Cardiac muscle cell (in vitro differentiated cells and primary cell): ENCODE data around the gene MAST4. TPM values are rescaled to one million over a fixed set of nuclear protein-coding genes. Genes with fewer than 3 reads are reported as not detected.

ENCODE experiments used
- DNase-seq, 2 donors: peaks; one replicate each; pipeline versions ENCODE4 v3.0.0 to v3.0.0-alpha.2; 2010 to 2017; ENCODE audit warnings: low read depth in 1 of 2, low spot score in 1 of 2
- H3K27ac ChIP-seq: fragments of 200-600 bp; sonication (generic); 2 replicates; pipeline ENCODE4 v1.5.1; 2016
- H3K27me3 ChIP-seq: fragments of 200-600 bp; sonication (generic); 2 replicates; pipeline ENCODE4 v1.6.0; 2016; ENCODE audit warnings: control low read depth
- H3K36me3 ChIP-seq: fragments of 200-600 bp; sonication (generic); 2 replicates; pipeline ENCODE4 v1.5.1; 2016; ENCODE audit warnings: control low read depth
- H3K4me1 ChIP-seq: fragments of 200-600 bp; sonication (generic); 2 replicates; pipeline ENCODE4 v1.8.1; 2017; ENCODE audit warnings: low read depth, mild to moderate bottlenecking, mixed run types
- H3K4me3 ChIP-seq: fragments of 200-600 bp; sonication (generic); 2 replicates; pipeline ENCODE4 v1.5.1; 2016; ENCODE audit warnings: mild to moderate bottlenecking
- H3K9me3 ChIP-seq: fragments of 200-600 bp; sonication (generic); 2 replicates; pipeline ENCODE4 v1.5.1; 2017; ENCODE audit warnings: low read depth, mild to moderate bottlenecking, control low read depth
- CTCF ChIP-seq: IDR thresholded peaks from 2 replicates; pipeline ENCODE4 v1.5.1; 2012; ENCODE audit warnings: low read depth, mild to moderate bottlenecking, low read length
- polyA plus RNA-seq: library from polyadenylated mRNA; unstranded; fragments of >200 nt; fragmentation: Nextera tagmentation; extraction: Ambion mirVana; gene quantifications from 2 replicates; pipeline ENCODE4 v1.2.1, GENCODE V29; 2016
- total RNA-seq: library from RNA; depleted of rRNA; stranded (reverse); fragments of >200 nt; gene quantifications from 2 replicates; pipeline ENCODE4 v1.2.3, GENCODE V29; 2016

Gene MAST4
- total and polyA plus RNA-seq, 2 experiments from 2014 or later, result 33.1 to 58.0 TPM

GRCh38 chr5:66826263-66826662 is 230.1 kb downstream of the MAST4 start:
- Histone ChIP-seq H3K27ac (peak overlapping the region; percentile 90), H3K9me3 (no peaks in the 10 kb centered on the region), H3K4me1 (peaks cover 43% of the 10 kb centered on the region), H3K4me3 (peak overlapping the region; percentile 9), H3K36me3 (no peaks in the 10 kb centered on the region), H3K27me3 (no peaks in the 10 kb centered on the region)
- DNase-seq, result peak in 1 of 2 donors; percentile 68
- TF ChIP-seq CTCF, result no peak

- no peak for TF ChIP-seq CTCF
- DNase-seq, result peak in 1 of 2 donors; percentile 71
- Histone ChIP-seq H3K27me3 (no peaks in the 10 kb centered on the region), H3K4me1 (peaks cover 47% of the 10 kb centered on the region), H3K27ac (peak overlapping the region; percentile 90), H3K9me3 (no peaks in the 10 kb centered on the region), H3K36me3 (no peaks in the 10 kb centered on the region), H3K4me3 (peak overlapping the region; percentile 9)
Measured at GRCh38 chr5:66826696-66827095, 230.5 kb downstream of the MAST4 start.

GRCh38 chr5:66828046-66828547 is 231.9 kb downstream of the MAST4 start:
- Histone ChIP-seq H3K4me1 (peaks cover 55% of the 10 kb centered on the region), H3K36me3 (no peaks in the 10 kb centered on the region), H3K27me3 (no peaks in the 10 kb centered on the region), H3K27ac (peak overlapping the region; percentile 90), H3K9me3 (no peaks in the 10 kb centered on the region), H3K4me3 (peak overlapping the region; percentile 48)
- no peak for TF ChIP-seq CTCF
- no peak for DNase-seq

GRCh38 chr5:66828548-66829357 is 232.6 kb downstream of the MAST4 start:
- TF ChIP-seq CTCF, result no peak
- Histone ChIP-seq H3K9me3 (no peaks in the 10 kb centered on the region), H3K36me3 (no peaks in the 10 kb centered on the region), H3K27me3 (no peaks in the 10 kb centered on the region), H3K27ac (peak overlapping the region; percentile 90), H3K4me3 (peak overlapping the region; percentile 48), H3K4me1 (peaks cover 55% of the 10 kb centered on the region)
- DNase-seq, result peak; percentile 82 to 93

DNA sequence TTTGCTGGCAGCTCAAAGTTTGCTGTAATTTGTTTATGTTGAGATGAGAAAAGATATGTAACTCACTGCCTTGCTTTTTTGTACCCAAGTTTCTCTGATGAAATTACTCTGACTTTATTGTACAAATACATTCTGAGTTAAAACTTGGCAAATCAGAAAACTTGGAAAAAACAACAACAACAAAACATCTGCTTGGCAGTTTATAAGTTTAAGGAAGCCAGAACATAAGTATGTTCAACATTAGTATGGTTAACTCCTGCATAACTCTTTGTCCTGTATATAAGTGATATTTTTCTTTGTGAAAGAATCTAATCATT is 233.1 kb downstream of the MAST4 start:
- DNase-seq, result no peak
- H3K27ac ChIP-seq, result peak overlapping the region; percentile 90
- H3K4me1 ChIP-seq, result peaks cover 57% of the 10 kb centered on the region
- H3K9me3 ChIP-seq, result no peaks in the 10 kb centered on the region
- no peaks in the 10 kb centered on the region for H3K27me3 ChIP-seq
- peak overlapping the region; percentile 48 for H3K4me3 ChIP-seq
- H3K36me3 ChIP-seq, result no peaks in the 10 kb centered on the region
- TF ChIP-seq CTCF, result no peak
